Measurements from ENCODE around the gene ZNF207. TPM values are rescaled to one million over a fixed set of nuclear protein-coding genes. Genes with fewer than 3 reads are reported as not detected.

The ZNF207 gene
- total and polyA plus RNA-seq, 10 of the 15 experiments (the other 5 are each of a cell fraction or from before 2014, with no cell fraction given): 156 to 348 (median 205) TPM

DNA sequence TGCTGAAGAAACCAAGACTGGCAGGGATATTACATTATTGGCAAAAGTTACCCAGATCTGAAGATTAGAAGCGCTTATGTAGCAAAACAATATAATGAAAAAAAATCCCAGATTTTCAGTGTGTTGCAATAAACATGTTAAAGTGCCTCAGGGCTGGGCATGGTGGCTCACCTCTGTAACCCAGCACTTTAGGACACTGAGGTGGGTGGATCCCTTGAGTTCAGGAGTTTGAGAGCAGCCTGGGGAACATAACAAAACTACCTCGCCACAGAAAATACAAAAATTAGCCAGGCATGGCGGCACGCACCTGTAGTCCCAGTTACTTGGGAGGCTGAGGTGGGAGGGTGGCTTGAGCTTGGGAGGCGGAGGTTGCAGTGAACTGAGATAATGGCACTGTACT lies 6.8 kb downstream of the ZNF207 start (continued):
- TF ChIP-seq ZNF592 (IDR thresholded peaks at IDR 0.05) (no peak), BHLHE40 (IDR thresholded peaks at IDR 0.05; ENCODE audit: borderline replicate concordance in 1 of 2, low read depth in 2 of 2, low read length in 1 of 2) (no peak), ZNF622 (IDR thresholded peaks at IDR 0.05) (no peak), SMC3 (IDR thresholded peaks at IDR 0.05; ENCODE audit: borderline replicate concordance, low read length) (no peak), PAX8 (IDR thresholded peaks at IDR 0.05) (no peak), MAX (IDR thresholded peaks at IDR 0.05; ENCODE audit: low read depth, low read length) (no peak), NFIC (IDR thresholded peaks at IDR 0.05; ENCODE audit: low read depth, low read length) (no peak), SREBF2 (IDR thresholded peaks at IDR 0.05; ENCODE audit: low read length) (no peak), NFYA (IDR thresholded peaks at IDR 0.05; ENCODE audit: borderline replicate concordance, low read depth, low read length) (no peak), TBL1XR1 (IDR thresholded peaks at IDR 0.05; ENCODE audit: low read depth, low read length) (no peak)
- TF ChIP-seq, protein P1, sequence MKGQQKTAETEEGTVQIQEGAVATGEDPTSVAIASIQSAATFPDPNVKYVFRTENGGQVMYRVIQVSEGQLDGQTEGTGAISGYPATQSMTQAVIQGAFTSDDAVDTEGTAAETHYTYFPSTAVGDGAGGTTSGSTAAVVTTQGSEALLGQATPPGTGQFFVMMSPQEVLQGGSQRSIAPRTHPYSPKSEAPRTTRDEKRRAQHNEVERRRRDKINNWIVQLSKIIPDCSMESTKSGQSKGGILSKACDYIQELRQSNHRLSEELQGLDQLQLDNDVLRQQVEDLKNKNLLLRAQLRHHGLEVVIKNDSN (IDR thresholded peaks at IDR 0.05; ENCODE audit: borderline replicate concordance, extremely low read length, insufficient read depth, low read depth, low read length): no peak
- TF ChIP-seq, protein P2, sequence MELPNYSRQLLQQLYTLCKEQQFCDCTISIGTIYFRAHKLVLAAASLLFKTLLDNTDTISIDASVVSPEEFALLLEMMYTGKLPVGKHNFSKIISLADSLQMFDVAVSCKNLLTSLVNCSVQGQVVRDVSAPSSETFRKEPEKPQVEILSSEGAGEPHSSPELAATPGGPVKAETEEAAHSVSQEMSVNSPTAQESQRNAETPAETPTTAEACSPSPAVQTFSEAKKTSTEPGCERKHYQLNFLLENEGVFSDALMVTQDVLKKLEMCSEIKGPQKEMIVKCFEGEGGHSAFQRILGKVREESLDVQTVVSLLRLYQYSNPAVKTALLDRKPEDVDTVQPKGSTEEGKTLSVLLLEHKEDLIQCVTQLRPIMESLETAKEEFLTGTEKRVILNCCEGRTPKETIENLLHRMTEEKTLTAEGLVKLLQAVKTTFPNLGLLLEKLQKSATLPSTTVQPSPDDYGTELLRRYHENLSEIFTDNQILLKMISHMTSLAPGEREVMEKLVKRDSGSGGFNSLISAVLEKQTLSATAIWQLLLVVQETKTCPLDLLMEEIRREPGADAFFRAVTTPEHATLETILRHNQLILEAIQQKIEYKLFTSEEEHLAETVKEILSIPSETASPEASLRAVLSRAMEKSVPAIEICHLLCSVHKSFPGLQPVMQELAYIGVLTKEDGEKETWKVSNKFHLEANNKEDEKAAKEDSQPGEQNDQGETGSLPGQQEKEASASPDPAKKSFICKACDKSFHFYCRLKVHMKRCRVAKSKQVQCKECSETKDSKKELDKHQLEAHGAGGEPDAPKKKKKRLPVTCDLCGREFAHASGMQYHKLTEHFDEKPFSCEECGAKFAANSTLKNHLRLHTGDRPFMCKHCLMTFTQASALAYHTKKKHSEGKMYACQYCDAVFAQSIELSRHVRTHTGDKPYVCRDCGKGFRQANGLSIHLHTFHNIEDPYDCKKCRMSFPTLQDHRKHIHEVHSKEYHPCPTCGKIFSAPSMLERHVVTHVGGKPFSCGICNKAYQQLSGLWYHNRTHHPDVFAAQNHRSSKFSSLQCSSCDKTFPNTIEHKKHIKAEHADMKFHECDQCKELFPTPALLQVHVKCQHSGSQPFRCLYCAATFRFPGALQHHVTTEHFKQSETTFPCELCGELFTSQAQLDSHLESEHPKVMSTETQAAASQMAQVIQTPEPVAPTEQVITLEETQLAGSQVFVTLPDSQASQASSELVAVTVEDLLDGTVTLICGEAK (IDR thresholded peaks at IDR 0.05; ENCODE audit: borderline replicate concordance): no peak
- TF ChIP-seq, protein P3, sequence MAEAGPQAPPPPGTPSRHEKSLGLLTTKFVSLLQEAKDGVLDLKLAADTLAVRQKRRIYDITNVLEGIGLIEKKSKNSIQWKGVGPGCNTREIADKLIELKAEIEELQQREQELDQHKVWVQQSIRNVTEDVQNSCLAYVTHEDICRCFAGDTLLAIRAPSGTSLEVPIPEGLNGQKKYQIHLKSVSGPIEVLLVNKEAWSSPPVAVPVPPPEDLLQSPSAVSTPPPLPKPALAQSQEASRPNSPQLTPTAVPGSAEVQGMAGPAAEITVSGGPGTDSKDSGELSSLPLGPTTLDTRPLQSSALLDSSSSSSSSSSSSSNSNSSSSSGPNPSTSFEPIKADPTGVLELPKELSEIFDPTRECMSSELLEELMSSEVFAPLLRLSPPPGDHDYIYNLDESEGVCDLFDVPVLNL (IDR thresholded peaks at IDR 0.05; ENCODE audit: low read depth, low read length): no peak
